GM12878 (cell line): Measurements from ENCODE around the gene MARF1. TPM values are rescaled to one million over a fixed set of nuclear protein-coding genes. Genes with fewer than 3 reads are reported as not detected.

Experiments used
- ATAC-seq: fragments of 200-7000 bp; cut with Tn5 transposase; 3 replicates; pipeline ENCODE4 v1.9.1; 2020; ENCODE audit warnings: mild to moderate bottlenecking, moderate library complexity
- BruUV-seq: library from RNA; stranded (reverse); fragments of 400-500 nt; replicated peaks from 2 replicates; lab custom pipeline; 2021; lab: Mats Ljungman, UMichigan
- CTCF ChIA-PET: fragments of 300-600 bp; sonication (Branson Sonifier 250); formaldehyde crosslinking; extraction: SDS; loops from one replicate; lab custom pipeline; 2021; ENCODE audit warnings: inconsistent platforms; lab: Yijun Ruan, JAX
- POLR2A ChIA-PET: fragments of 350-600 bp; formaldehyde crosslinking; extraction: SDS; loops from one replicate; lab custom pipeline; 2021; ENCODE audit warnings: inconsistent platforms; lab: Charles Lee
- RAD21 ChIA-PET: fragments of 300-600 bp; sonication (Branson Sonifier 250); formaldehyde crosslinking; loops from one replicate; lab custom pipeline; 2023; ENCODE audit warnings: antibody characterized with exemption; ENCODE audit not compliant: unreplicated experiment; lab: Charles Lee
- SMC1A ChIA-PET: fragments of 300-600 bp; sonication (Branson Sonifier 250); formaldehyde crosslinking; loops from one replicate; lab custom pipeline; 2023; ENCODE audit not compliant: unreplicated experiment, uncharacterized antibody; lab: Charles Lee
- DNase-seq: peaks from one replicate; pipeline ENCODE4 v3.0.0-alpha.2; 2011; ENCODE audit warnings: low read depth, low spot score
- FAIRE-seq: peaks from 3 replicates; lab custom pipeline; 2011; peaks lifted over from hg19 to GRCh38; lab: Jason Lieb, UNC
- H2AFZ ChIP-seq: 2 replicates; pipeline ENCODE4 v1.6.0; 2011; ENCODE audit warnings: low read depth, low read length, control low read depth; ENCODE audit not compliant: control insufficient read depth
- H3K27ac ChIP-seq: 2 replicates; pipeline ENCODE4 v1.5.1; 2011; ENCODE audit warnings: control low read depth; ENCODE audit not compliant: control insufficient read depth, insufficient read depth
- H3K27me3 ChIP-seq, 2 experiments: replicated peaks in 1 of 2; 2 replicates each; pipeline versions ENCODE4 v1.6.0 to v1.6.1; 2011; ENCODE audit warnings: low read length in 1 of 2; ENCODE audit not compliant: control insufficient read depth in 2 of 2, insufficient read depth in 2 of 2
- H3K36me3 ChIP-seq, 2 experiments: 2 replicates each; pipeline ENCODE4 v1.5.1; 2011; ENCODE audit warnings: low read length in 1 of 2; ENCODE audit not compliant: control insufficient read depth in 2 of 2, insufficient read depth in 2 of 2
- H3K4me1 ChIP-seq: 2 replicates; pipeline ENCODE4 v1.6.1; 2011; ENCODE audit warnings: mild to moderate bottlenecking, low read length, moderate library complexity, mixed read lengths; ENCODE audit not compliant: control insufficient read depth, insufficient read depth
- H3K4me2 ChIP-seq: 2 replicates; pipeline ENCODE4 v1.6.0; 2011; ENCODE audit warnings: control low read depth; ENCODE audit not compliant: control insufficient read depth, insufficient read depth
- H3K4me3 ChIP-seq: fragments of 200-600 bp; sonication (generic); 2 replicates; pipeline ENCODE4 v1.5.1; 2016
- H3K79me2 ChIP-seq: 2 replicates; pipeline ENCODE4 v1.6.0; 2011; ENCODE audit warnings: low read length; ENCODE audit not compliant: control insufficient read depth, insufficient read depth
- H3K9ac ChIP-seq: 2 replicates; pipeline ENCODE4 v1.8.0; 2011; ENCODE audit warnings: low read length, control low read depth, mixed read lengths; ENCODE audit not compliant: control insufficient read depth, insufficient read depth
- H3K9me3 ChIP-seq: replicated peaks from 3 replicates; pipeline ENCODE4 v1.5.1; 2011; ENCODE audit warnings: mild to moderate bottlenecking, low read length; ENCODE audit not compliant: control insufficient read depth, insufficient read depth
- H4K20me1 ChIP-seq: 2 replicates; pipeline ENCODE4 v1.6.0; 2011; ENCODE audit not compliant: control insufficient read depth, insufficient read depth
- CBFB ChIP-seq: IDR thresholded peaks from 2 replicates; pipeline ENCODE4 v1.6.1; 2016; ENCODE audit warnings: antibody characterized with exemption, low read depth
- CREB1 ChIP-seq: IDR thresholded peaks from 2 replicates; pipeline ENCODE4 v1.6.1; 2012; ENCODE audit warnings: low read depth, mild to moderate bottlenecking, inconsistent platforms
- FOS ChIP-seq: IDR thresholded peaks from 3 replicates; pipeline ENCODE4 v1.6.1; 2011; ENCODE audit warnings: borderline replicate concordance; ENCODE audit not compliant: insufficient read length; ENCODE audit errors: extremely low read depth
- HDGF ChIP-seq: fragments of 450-650 bp; IDR thresholded peaks from 2 replicates; pipeline ENCODE4 v1.6.1; 2016; ENCODE audit warnings: antibody characterized with exemption
- MEF2B ChIP-seq: fragments of 450-650 bp; IDR thresholded peaks from 2 replicates; pipeline ENCODE4 v1.6.1; 2018; ENCODE audit warnings: mild to moderate bottlenecking, moderate library complexity; ENCODE audit not compliant: partially characterized antibody, poor library complexity, severe bottlenecking
- MYB ChIP-seq: fragments of 150-350 bp; IDR thresholded peaks from 2 replicates; pipeline ENCODE4 v1.6.1; 2014; ENCODE audit warnings: mild to moderate bottlenecking, low read depth, low read length, borderline replicate concordance
- MYC ChIP-seq: IDR thresholded peaks from 2 replicates; pipeline ENCODE4 v1.6.1; 2011; ENCODE audit warnings: mild to moderate bottlenecking, low read length, moderate library complexity, inconsistent platforms; ENCODE audit not compliant: insufficient read depth, insufficient replicate concordance, insufficient read length, severe bottlenecking
- NFXL1 ChIP-seq: fragments of 450-650 bp; IDR thresholded peaks from 2 replicates; pipeline ENCODE4 v1.6.1; 2017; ENCODE audit warnings: antibody characterized with exemption, mild to moderate bottlenecking, borderline replicate concordance
- NR2C1 ChIP-seq: fragments of 450-650 bp; IDR thresholded peaks from 2 replicates; pipeline ENCODE4 v1.6.1; 2017; ENCODE audit warnings: antibody characterized with exemption, mild to moderate bottlenecking, moderate library complexity
- SMARCA5 ChIP-seq: fragments of 450-650 bp; IDR thresholded peaks from 2 replicates; pipeline ENCODE4 v1.6.1; 2017; ENCODE audit warnings: mild to moderate bottlenecking
- SREBF2 ChIP-seq: IDR thresholded peaks from 2 replicates; pipeline ENCODE4 v1.6.1; 2012; ENCODE audit warnings: mild to moderate bottlenecking, low read length
- TCF12 ChIP-seq: IDR thresholded peaks from 2 replicates; pipeline ENCODE4 v1.6.1; 2011; ENCODE audit warnings: low read depth, mild to moderate bottlenecking, low read length
- ZNF207 ChIP-seq: fragments of 450-650 bp; IDR thresholded peaks from 2 replicates; pipeline ENCODE4 v1.6.1; 2014; ENCODE audit warnings: antibody characterized with exemption, mild to moderate bottlenecking, borderline replicate concordance
- ZNF592 ChIP-seq: fragments of 450-650 bp; IDR thresholded peaks from 2 replicates; pipeline ENCODE4 v1.6.1; 2017; ENCODE audit warnings: mild to moderate bottlenecking, moderate library complexity
- WGBS: methylation state at CpG from one replicate; pipeline ENCODE4 v1.1.6; 2016; ENCODE audit warnings: low lambda C conversion rate; ENCODE audit not compliant: insufficient replicate concordance, insufficient coverage; ENCODE audit errors: missing lambda C conversion rate; 5-methylcytosine and 5-hydroxymethylcytosine counted together
- in situ Hi-C: fragments of 300-500 bp; cut with MboI; formaldehyde crosslinking; loops from 9 replicates; pipeline ENCODE4 v1.14.3; 2018; ENCODE audit warnings: mixed read lengths
- intact Hi-C: fragments of 100-400 bp; cut with micrococcal nuclease; formaldehyde crosslinking; loops from one replicate; pipeline ENCODE4 v1.14.2; 2022; ENCODE audit not compliant: unreplicated experiment
- polyA plus RNA-seq, 11 experiments: library from polyadenylated mRNA; depleted of rRNA in 4 of 11; unstranded in 6 of 11; stranded (reverse) in 5 of 11; fragments of >200 nt; fragmentation: Nextera tagmentation in 4 of 11; fragmentation: Illumina TruSeq in 1 of 11; extraction: Ambion mirVana in 4 of 11; extraction: Trizol in 1 of 11; gene quantifications; 1 replicate in 1 of 11; 2 replicates in 10 of 11; pipeline versions ENCODE4 v1.2.1 to v1.2.3, GENCODE V29; 2011 to 2016; ENCODE audit warnings: inconsistent platforms in 2 of 11, missing spikeins in 2 of 11, low read depth in 1 of 11
- total RNA-seq, 4 experiments: library from RNA; depleted of rRNA in 3 of 4; stranded (reverse); fragments of >200 nt in 3 of 4; fragmentation: Illumina TruSeq in 1 of 4; extraction: Trizol in 1 of 4; gene quantifications; 2 replicates each; pipeline versions ENCODE4 v1.2.1 to v1.2.3, GENCODE V29; 2013 to 2021
- TF ChIP-seq, protein P1 (sequence below), 3 experiments: IDR thresholded peaks in 2 of 3; conservative IDR thresholded peaks in 1 of 3; 2 replicates each; pipeline ENCODE4 v1.5.1; 2011; ENCODE audit warnings: low read depth in 3 of 3, low read length in 3 of 3, mild to moderate bottlenecking in 3 of 3, control low read depth in 2 of 3, moderate library complexity in 2 of 3, inconsistent platforms in 1 of 3, mixed read lengths in 1 of 3; ENCODE audit not compliant: control insufficient read depth in 2 of 3, insufficient read depth in 1 of 3; ENCODE audit errors: extremely low read depth in 1 of 3
- TF ChIP-seq, protein P2 (sequence below): fragments of 150-350 bp; IDR thresholded peaks from 2 replicates; pipeline ENCODE4 v1.6.1; 2016; ENCODE audit warnings: low read depth, low read length

The MARF1 gene
- total and polyA plus RNA-seq, 10 of the 15 experiments (the other 5 are each of a cell fraction or from before 2014, with no cell fraction given): 4.5 to 40.1 (median 14.0) TPM

DNA sequence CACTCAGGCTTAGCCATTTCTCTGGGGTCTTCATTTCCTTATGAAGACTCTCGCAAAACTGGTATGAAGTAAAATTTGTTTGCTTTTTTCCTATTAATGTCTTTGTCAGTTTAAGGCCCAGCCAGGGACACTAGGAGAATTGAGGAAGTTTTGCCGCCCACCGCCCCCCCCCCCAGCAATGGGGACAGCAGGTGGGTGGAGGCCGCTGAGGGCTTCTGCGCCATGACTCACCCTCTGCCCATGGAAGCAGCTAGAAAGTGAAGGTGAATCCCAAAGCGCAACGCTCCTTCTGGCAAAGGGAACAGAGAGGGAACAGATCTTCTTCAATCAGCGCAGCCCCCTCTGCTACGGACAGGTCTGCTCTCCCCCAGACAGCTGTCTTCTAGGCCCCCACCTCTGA, 49.7 kb downstream of the MARF1 start:
- H3K9me3 ChIP-seq: no peaks in the 10 kb centered on the region
- H3K27ac ChIP-seq: no peak overlapping the region
- no peak overlapping the region for H3K9ac ChIP-seq
- ATAC-seq (no peak), DNase-seq (no peak), FAIRE-seq (no peak)
- in situ Hi-C loops (no loop called here), intact Hi-C loops (no loop called here)
- CTCF ChIA-PET: no interaction called here
- H2AFZ ChIP-seq: no peak overlapping the region
- H3K4me1 ChIP-seq: peaks cover 6% of the 10 kb centered on the region
- POLR2A ChIA-PET: interaction anchor here (1.2 kb wide), 1 partner anchor 12 kb away, joined by 3 read pairs; no protein-coding TSS in a partner anchor
- H3K4me2 ChIP-seq: no peak overlapping the region
- no peak overlapping the region for H3K4me3 ChIP-seq
- peaks cover 11 to 25% of the 10 kb centered on the region in 2 experiments for H3K36me3 ChIP-seq
- SMC1A ChIA-PET: interaction anchor here (0.6 kb wide), 1 partner anchor 294 kb away, joined by 3 read pairs; no protein-coding TSS in a partner anchor
- no peaks in the 10 kb centered on the region for H3K27me3 ChIP-seq
- RAD21 ChIA-PET: no interaction called here
- WGBS: 97% methylated on average over 9 of the region's 9 CpGs
- no peaks in the 10 kb centered on the region for H3K79me2 ChIP-seq
- BruUV-seq: no TSS peak
- no peaks in the 10 kb centered on the region for H4K20me1 ChIP-seq
- TF ChIP-seq HDGF: no peak
- TF ChIP-seq SREBF2: no peak
- TF ChIP-seq FOS: no peak
- no peak for TF ChIP-seq ZNF592
- TF ChIP-seq, protein P1, sequence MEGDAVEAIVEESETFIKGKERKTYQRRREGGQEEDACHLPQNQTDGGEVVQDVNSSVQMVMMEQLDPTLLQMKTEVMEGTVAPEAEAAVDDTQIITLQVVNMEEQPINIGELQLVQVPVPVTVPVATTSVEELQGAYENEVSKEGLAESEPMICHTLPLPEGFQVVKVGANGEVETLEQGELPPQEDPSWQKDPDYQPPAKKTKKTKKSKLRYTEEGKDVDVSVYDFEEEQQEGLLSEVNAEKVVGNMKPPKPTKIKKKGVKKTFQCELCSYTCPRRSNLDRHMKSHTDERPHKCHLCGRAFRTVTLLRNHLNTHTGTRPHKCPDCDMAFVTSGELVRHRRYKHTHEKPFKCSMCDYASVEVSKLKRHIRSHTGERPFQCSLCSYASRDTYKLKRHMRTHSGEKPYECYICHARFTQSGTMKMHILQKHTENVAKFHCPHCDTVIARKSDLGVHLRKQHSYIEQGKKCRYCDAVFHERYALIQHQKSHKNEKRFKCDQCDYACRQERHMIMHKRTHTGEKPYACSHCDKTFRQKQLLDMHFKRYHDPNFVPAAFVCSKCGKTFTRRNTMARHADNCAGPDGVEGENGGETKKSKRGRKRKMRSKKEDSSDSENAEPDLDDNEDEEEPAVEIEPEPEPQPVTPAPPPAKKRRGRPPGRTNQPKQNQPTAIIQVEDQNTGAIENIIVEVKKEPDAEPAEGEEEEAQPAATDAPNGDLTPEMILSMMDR (IDR thresholded peaks at IDR 0.05 in 2 of 3, conservative IDR thresholded peaks at IDR 0.05 in 1 of 3; ENCODE audit: control insufficient read depth in 2 of 3, extremely low read depth in 1 of 3, insufficient read depth in 1 of 3, low read depth in 3 of 3, low read length in 3 of 3): no peak
- TF ChIP-seq TCF12: no peak
- TF ChIP-seq NR2C1: no peak
- TF ChIP-seq CREB1: no peak
- no peak for TF ChIP-seq MYB
- TF ChIP-seq SMARCA5: no peak
- no peak for TF ChIP-seq MEF2B
- TF ChIP-seq, protein P2, sequence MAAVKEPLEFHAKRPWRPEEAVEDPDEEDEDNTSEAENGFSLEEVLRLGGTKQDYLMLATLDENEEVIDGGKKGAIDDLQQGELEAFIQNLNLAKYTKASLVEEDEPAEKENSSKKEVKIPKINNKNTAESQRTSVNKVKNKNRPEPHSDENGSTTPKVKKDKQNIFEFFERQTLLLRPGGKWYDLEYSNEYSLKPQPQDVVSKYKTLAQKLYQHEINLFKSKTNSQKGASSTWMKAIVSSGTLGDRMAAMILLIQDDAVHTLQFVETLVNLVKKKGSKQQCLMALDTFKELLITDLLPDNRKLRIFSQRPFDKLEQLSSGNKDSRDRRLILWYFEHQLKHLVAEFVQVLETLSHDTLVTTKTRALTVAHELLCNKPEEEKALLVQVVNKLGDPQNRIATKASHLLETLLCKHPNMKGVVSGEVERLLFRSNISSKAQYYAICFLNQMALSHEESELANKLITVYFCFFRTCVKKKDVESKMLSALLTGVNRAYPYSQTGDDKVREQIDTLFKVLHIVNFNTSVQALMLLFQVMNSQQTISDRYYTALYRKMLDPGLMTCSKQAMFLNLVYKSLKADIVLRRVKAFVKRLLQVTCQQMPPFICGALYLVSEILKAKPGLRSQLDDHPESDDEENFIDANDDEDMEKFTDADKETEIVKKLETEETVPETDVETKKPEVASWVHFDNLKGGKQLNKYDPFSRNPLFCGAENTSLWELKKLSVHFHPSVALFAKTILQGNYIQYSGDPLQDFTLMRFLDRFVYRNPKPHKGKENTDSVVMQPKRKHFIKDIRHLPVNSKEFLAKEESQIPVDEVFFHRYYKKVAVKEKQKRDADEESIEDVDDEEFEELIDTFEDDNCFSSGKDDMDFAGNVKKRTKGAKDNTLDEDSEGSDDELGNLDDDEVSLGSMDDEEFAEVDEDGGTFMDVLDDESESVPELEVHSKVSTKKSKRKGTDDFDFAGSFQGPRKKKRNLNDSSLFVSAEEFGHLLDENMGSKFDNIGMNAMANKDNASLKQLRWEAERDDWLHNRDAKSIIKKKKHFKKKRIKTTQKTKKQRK: no peak
- TF ChIP-seq MYC: no peak
- TF ChIP-seq ZNF207: no peak
- no peak for TF ChIP-seq CBFB
- no peak for TF ChIP-seq NFXL1
